ENCODE data around the gene ANGPTL4. TPM values are rescaled to one million over a fixed set of nuclear protein-coding genes. Genes with fewer than 3 reads are reported as not detected.

Gene ANGPTL4
- total RNA-seq, 1 donor: 4.4 TPM

DNA sequence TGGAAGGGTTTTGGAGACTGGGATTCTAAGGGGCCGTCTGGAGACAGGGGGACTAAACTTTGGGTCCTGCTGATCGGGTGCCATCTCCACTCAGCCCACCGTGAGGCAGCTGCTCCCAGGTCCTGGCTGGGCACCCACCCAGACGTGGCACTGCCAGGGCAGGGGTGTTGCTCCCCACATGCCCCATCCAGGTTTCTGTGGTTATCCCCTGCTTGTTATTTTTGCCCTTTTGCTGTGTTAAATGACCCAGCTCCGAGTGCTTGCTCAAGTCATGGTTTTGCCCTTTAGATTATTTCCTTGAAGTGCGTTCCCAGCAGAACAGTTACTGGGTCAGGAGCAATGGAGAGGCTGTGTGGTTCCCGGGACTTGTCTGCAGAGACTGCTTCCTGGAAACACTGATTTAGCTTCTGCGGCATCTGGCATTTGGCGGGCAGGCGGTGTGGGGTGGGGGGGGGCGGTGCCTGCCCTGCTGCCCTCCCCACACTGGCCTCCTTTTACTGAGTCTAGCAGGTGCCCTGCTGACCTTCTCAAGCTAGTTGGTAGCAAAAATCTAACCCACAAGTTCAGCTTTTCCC lies 28.1 kb downstream of the ANGPTL4 start:
- TF ChIP-seq, protein P1, sequence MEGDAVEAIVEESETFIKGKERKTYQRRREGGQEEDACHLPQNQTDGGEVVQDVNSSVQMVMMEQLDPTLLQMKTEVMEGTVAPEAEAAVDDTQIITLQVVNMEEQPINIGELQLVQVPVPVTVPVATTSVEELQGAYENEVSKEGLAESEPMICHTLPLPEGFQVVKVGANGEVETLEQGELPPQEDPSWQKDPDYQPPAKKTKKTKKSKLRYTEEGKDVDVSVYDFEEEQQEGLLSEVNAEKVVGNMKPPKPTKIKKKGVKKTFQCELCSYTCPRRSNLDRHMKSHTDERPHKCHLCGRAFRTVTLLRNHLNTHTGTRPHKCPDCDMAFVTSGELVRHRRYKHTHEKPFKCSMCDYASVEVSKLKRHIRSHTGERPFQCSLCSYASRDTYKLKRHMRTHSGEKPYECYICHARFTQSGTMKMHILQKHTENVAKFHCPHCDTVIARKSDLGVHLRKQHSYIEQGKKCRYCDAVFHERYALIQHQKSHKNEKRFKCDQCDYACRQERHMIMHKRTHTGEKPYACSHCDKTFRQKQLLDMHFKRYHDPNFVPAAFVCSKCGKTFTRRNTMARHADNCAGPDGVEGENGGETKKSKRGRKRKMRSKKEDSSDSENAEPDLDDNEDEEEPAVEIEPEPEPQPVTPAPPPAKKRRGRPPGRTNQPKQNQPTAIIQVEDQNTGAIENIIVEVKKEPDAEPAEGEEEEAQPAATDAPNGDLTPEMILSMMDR (IDR thresholded peaks at IDR 0.05; ENCODE audit: insufficient read depth, low read length): no peak
- DNase-seq (ENCODE audit: low read depth): no peak
- H3K4me3 ChIP-seq (ENCODE audit: low read depth, low read length): no peak overlapping the region

DNA sequence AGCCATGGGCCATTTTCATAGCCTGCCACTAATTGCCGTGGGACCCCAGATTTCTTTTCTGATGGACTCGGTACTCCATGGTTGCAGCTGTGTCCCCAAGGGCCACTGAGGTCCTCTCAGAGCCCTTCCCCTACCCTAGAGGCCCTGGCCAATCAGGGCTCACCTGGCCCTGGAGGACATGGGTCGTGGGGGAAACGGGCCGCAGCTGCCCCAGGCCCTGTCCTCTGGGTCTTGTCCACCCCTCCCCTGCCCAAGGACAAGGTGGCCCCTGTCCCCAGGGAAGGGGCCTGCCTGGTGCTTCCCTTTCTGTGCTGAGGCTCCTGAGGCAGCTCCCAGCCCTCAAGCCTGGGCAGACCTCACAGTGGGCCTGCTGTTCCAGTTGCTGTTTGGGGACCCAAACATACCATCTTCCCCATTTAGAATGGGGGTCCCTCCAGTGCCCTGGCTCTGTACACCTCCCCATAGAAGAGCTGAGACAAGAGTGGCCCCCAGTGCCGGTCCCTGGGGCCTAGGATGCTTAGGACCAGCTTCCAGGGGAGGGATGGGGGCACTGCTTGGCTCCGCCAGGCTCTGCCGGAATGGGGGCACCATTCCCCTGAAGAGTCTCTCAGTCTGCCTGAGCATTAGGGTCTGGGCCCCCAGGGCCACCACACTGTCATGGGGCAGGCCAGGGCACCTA lies 29.4 kb downstream of the ANGPTL4 start:
- TF ChIP-seq, protein P1 (IDR thresholded peaks at IDR 0.05; ENCODE audit: insufficient read depth, low read length): no peak
- no peak for DNase-seq (ENCODE audit: low read depth)
- no peak overlapping the region for H3K4me3 ChIP-seq (ENCODE audit: low read depth, low read length)

DNA sequence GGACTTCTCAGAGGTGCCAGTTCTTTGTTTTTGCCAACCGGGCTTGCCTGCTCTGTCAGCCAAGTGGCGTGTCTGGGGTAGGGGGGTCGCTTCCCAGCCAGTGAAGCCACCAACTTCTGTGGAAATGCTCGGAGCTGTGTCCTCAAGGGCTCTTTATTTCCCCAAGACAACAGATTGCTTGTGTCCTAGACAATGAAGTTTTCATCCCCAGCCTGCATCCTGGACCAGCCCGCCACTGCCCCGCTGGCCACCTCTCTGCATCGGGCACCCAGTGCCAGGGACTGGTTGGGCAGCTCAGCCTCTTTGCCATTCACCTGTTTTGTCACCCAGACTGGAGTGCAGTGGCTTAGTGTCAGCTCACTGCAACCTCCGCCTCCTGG lies 29.9 kb downstream of the ANGPTL4 start:
- no peak for DNase-seq (ENCODE audit: low read depth)
- TF ChIP-seq, protein P1 (IDR thresholded peaks at IDR 0.05; ENCODE audit: insufficient read depth, low read length): no peak
- no peak overlapping the region for H3K4me3 ChIP-seq (ENCODE audit: low read depth, low read length)

DNA sequence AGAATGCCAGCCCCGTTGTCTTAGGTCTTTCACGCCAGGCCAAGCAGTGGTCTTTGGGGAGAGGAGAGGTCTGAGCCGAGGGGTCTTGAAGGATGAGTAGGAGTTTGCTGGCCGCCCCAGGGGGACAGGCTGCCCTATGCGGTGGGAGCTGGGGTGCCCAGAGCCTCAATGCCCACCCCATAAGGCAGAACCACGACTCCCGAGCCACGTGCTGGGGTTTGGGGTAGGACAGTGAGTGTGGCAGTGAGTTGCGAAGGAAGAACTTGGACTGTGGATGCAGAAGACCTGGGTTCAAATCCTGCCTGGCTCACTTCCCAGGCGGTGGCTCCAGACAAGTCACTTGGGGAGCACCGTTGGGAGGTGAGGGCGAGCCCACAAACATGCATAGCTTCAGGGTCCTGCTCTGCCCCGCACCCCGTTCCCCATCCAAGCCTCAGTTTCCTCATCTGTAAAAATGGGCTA lies 31.7 kb downstream of the ANGPTL4 start:
- TF ChIP-seq, protein P1 (IDR thresholded peaks at IDR 0.05; ENCODE audit: insufficient read depth, low read length): no peak
- no peak overlapping the region for H3K4me3 ChIP-seq (ENCODE audit: low read depth, low read length)
- no peak for DNase-seq (ENCODE audit: low read depth)

DNA sequence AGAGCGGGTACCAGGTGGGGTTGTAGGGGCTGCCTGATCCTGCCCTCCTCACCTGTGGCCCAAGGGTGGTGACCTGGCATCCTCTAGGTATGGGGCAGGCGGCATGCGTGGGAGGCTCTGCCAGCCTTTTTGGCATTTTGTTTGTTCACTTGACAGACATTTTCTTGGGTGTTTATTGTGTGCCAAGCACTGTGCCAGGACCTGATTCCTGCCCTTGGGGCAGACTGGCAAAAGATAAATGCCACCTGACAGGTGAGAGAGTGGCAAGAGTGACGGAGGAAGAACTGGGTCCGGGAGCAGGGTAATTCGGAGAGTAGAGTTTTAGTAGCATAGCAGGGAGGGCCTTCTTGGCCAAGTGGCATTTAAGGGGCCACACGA lies 32.2 kb downstream of the ANGPTL4 start:
- TF ChIP-seq, protein P1 (IDR thresholded peaks at IDR 0.05; ENCODE audit: insufficient read depth, low read length): no peak
- DNase-seq (ENCODE audit: low read depth): no peak
- H3K4me3 ChIP-seq (ENCODE audit: low read depth, low read length): no peak overlapping the region

DNA sequence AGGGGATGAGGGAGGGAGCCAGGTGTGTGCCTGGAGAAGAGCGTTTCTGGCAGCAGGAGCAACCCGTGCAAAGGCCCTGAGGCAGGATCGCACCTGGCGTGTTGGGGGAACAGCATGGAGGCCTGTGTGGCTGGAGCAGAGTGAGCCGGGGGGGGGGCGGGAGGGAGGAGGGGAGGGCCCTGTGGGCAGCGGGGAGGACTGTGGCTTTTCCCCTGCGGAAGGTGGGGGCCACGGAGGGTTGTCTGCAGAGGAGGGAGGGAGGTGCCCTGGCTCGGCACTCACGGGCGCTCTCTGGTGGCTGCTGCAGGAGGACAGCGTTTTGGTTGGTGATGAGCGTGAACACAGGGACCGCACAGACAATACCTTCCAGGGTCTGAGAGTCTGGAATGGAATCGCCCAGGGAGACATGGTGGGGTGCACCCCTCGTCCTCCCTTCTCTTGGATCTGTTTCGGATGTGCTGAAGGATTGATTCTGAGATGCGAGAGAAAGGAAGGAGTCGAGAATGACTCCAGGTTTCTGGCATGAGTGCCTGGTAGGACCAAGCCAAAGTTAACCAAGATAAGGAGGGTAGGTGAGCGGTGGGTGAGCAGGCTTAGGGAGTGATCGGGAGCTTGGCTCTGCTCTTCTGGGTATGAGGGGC lies 32.7 kb downstream of the ANGPTL4 start:
- TF ChIP-seq, protein P1 (IDR thresholded peaks at IDR 0.05; ENCODE audit: insufficient read depth, low read length): peak; percentile 79
- H3K4me3 ChIP-seq (ENCODE audit: low read depth, low read length): no peak overlapping the region
- DNase-seq (ENCODE audit: low read depth): peak; percentile 53
